ENCODE results near the gene ECE1.
"Not testable (repeated sequence)": the region's sequence is repeated elsewhere in the genome, so short reads cannot be mapped to it uniquely, and the experiment has no call there.

Gene ECE1

DNA sequence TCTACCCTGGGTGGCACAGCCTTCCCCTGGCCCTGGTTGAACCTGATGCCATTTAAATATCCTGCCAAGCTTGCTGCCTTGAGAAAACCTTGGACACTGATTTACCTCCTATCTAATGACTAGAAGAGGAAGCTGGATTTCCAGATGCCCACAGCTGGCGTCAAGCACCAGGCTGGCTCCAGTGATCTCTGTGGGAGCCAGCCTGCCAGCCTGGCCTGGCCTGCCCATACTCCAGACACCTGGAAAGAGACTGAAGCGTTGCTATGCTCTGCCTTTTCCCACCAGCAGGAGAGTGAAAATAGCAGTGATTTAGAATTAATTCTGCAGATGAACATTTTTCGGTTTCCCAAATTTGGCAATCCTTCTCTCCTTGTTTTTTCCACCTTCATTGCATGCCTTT is 102.0 kb downstream of the ECE1 start:
- H3K27me3 ChIP-seq (ENCODE audit: control insufficient read depth, insufficient read depth, low read length), result peaks cover 88% of the 10 kb centered on the region
- H3K4me1 ChIP-seq (ENCODE audit: control insufficient read depth, insufficient read depth, low read length), result no peaks in the 10 kb centered on the region
- no peak overlapping the region for H3K27ac ChIP-seq (ENCODE audit: low read depth, low read length)
- no peaks in the 10 kb centered on the region for H3K9me3 ChIP-seq (ENCODE audit: control insufficient read depth, insufficient read depth, low read depth, low read length)
- H3K36me3 ChIP-seq (ENCODE audit: control insufficient read depth, insufficient read depth, low read length), result no peaks in the 10 kb centered on the region
- H3K9ac ChIP-seq (ENCODE audit: low read length), result no peak overlapping the region
- H3K4me3 ChIP-seq (ENCODE audit: low read depth, low read length), result no peak overlapping the region

DNA sequence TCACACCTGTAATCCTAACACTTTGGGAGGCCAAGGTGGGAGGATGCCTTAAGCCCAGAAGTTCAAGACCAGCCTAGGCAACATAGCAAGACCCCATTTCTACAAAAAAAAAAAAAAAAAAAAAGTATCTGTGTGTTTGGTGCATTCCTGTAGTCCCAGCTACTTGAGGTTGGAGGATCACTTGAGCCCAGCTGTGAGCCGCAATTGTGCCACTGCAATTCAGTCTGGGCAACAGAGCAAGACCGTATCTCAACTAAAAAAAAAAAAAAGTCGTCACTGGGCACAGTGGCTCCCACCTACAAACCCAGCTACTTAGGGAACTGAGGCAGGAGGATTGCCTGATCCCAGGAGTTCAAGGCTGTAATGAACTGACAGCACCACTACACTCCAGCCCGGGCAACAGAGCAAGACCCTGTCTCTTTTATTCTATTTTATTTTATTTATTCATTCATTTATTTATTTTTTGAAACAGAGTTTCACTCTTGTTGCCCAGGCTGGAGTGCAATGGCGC is 105.0 kb downstream of the ECE1 start:
- peaks cover 76% of the 10 kb centered on the region for H3K27me3 ChIP-seq (ENCODE audit: control insufficient read depth, insufficient read depth, low read length)
- no peaks in the 10 kb centered on the region for H3K9me3 ChIP-seq (ENCODE audit: control insufficient read depth, insufficient read depth, low read depth, low read length)
- H3K9ac ChIP-seq (ENCODE audit: low read length), result no peak overlapping the region

DNA sequence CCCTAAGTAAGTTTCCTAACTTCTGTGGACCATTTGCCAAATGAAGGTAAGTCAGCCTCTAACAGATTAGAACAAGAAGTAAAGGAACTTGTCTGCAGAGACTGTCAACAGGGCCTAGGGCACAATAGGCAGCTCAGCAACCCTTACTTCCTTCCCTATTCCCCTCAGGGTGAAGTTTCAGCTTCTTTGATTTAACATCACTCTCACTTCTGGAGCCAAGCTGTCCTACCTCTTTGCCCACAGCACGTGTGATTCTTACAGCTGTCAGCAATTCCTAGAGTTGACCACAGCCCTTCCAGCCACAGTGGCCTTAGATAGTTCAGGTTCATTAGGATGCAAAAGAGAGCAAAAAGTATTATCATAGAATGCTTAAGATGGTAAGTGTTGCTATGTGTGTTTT is 106.0 kb downstream of the ECE1 start:
- Histone ChIP-seq H3K4me1 (ENCODE audit: control insufficient read depth, insufficient read depth, low read length) (no peaks in the 10 kb centered on the region), H3K4me3 (ENCODE audit: low read depth, low read length) (no peak overlapping the region), H3K36me3 (ENCODE audit: control insufficient read depth, insufficient read depth, low read length) (no peaks in the 10 kb centered on the region), H3K9me3 (ENCODE audit: control insufficient read depth, insufficient read depth, low read depth, low read length) (no peaks in the 10 kb centered on the region), H3K9ac (ENCODE audit: low read length) (no peak overlapping the region), H3K27me3 (ENCODE audit: control insufficient read depth, insufficient read depth, low read length) (peaks cover 66% of the 10 kb centered on the region), H3K27ac (ENCODE audit: low read depth, low read length) (no peak overlapping the region)

More for the DNA sequence above, 105.0 kb downstream of the ECE1 start:
- H3K27ac ChIP-seq (ENCODE audit: low read depth, low read length), result no peak overlapping the region
- no peaks in the 10 kb centered on the region for H3K36me3 ChIP-seq (ENCODE audit: control insufficient read depth, insufficient read depth, low read length)
- H3K4me1 ChIP-seq (ENCODE audit: control insufficient read depth, insufficient read depth, low read length), result no peaks in the 10 kb centered on the region
- no peak overlapping the region for H3K4me3 ChIP-seq (ENCODE audit: low read depth, low read length)

DNA sequence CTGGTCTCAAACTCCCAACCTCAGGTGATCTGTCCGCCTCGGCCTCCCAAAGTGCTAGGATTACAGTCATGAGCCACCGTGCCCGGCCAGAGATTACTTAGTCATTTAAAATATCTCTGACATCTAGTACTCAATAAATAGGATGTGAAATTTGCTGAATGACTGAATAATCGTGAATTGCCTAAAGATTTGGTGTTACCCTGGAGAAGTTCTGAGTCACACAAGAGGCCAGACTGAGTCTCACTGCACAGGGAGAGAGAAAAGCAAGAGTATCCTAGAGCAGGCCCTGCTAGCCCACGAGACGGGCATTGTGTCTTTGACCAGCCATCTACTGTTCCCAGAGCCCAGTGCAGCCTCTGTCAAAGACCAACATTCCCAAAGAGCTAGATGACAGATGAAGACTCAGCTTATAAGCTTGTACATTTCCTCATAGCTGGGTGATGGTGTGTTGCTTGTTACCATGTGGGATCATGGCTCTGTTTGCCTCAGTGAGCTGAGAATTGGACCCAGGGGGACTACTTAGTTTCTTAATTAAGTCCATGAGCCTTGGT is 108.0 kb downstream of the ECE1 start:
- H3K27me3 ChIP-seq (ENCODE audit: control insufficient read depth, insufficient read depth, low read length), result peaks cover 49% of the 10 kb centered on the region
- no peak overlapping the region for H3K9ac ChIP-seq (ENCODE audit: low read length)
- no peaks in the 10 kb centered on the region for H3K4me1 ChIP-seq (ENCODE audit: control insufficient read depth, insufficient read depth, low read length)
- H3K4me3 ChIP-seq (ENCODE audit: low read depth, low read length), result no peak overlapping the region
- no peaks in the 10 kb centered on the region for H3K36me3 ChIP-seq (ENCODE audit: control insufficient read depth, insufficient read depth, low read length)
- no peaks in the 10 kb centered on the region for H3K9me3 ChIP-seq (ENCODE audit: control insufficient read depth, insufficient read depth, low read depth, low read length)
- H3K27ac ChIP-seq (ENCODE audit: low read depth, low read length), result no peak overlapping the region

DNA sequence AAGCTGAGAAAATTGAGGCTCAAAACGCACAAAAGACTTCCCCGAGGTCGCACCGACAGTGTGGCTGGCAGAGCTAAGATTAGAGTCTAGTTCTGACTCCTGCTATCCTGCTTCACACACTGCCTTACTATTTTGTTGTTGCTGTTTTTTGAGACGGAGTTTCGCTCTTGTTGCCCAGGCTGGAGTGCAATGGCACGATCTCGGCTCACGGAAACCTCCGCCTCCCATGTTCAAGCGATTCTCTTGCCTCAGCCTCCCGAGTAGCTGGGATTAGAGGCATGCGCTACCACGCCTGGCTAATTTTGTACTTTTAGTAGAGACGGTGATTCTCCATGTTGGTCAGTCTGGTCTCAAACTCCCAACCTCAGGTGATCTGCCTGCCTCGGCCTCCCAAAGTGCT is 112.0 kb downstream of the ECE1 start:
- not testable (repeated sequence) for H3K27ac ChIP-seq (ENCODE audit: low read depth, low read length); H3K9ac ChIP-seq (ENCODE audit: low read length); H3K36me3 ChIP-seq (ENCODE audit: control insufficient read depth, insufficient read depth, low read length); H3K4me1 ChIP-seq (ENCODE audit: control insufficient read depth, insufficient read depth, low read length); H3K4me3 ChIP-seq (ENCODE audit: low read depth, low read length); H3K9me3 ChIP-seq (ENCODE audit: control insufficient read depth, insufficient read depth, low read depth, low read length)
- H3K27me3 ChIP-seq (ENCODE audit: control insufficient read depth, insufficient read depth, low read length), result peaks cover 18% of the 10 kb centered on the region

DNA sequence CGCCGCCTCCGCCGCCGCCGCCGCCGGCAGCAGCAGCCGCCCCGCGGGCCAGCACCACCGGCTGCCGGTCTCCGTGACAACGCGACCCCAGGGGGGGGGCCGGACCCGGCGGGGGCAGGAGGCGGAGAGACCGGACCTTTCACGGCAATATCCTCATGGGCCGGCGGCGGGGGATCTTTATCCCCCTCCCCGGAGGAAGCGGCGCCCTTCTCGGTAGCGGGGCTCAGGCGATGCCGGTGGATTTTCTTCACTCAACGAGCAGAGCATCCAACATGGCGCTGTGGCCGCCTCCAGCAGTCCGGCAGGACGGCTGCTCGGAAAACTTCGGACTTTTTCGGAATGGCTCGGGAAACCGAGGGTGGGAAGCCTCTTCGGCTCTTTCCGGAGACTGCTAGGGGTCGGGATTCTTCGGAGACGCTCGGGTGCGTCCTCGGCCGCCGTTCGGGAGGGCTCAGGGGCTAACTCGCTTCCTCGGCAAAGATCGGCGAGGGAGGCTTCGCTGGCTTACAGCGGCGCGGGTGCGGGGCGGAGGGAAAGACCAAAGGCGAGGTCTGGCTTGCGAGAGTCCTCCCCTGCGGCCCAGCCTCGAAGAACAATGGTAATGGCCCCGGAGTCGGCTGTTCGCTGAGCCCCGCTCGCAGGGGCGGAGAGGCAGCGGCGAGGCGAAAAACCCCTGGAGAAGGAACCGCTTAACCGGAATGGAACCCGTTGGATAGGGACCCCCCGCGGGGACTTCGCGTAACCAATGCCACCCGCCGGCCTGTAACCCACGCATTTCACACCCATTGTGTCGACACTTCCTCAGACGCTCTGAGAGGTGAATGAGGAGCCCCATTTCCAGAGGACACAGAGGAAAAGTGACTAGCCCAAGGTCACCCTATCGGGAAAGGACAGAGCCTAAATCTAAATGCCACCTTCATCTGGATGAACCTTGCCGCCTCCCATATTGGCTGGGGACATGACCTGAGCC is 113.4 kb downstream of the ECE1 start, which contains the start of gene EIF4G3:
Gene EIF4G3 (minus strand): TSS at position 312 of the 970 bp plus-strand sequence. CDS start 174,155 bp downstream, outside the sequence.
- H3K9ac ChIP-seq (ENCODE audit: low read length), result peak within 1 kb of the TSS; percentile 83
- peaks cover 7% of the 10 kb centered on the region; the same call in 1 of the 2 replicates for H3K27me3 ChIP-seq (ENCODE audit: control insufficient read depth, insufficient read depth, low read length)
- peaks cover 3% of the 10 kb centered on the region for H3K36me3 ChIP-seq (ENCODE audit: control insufficient read depth, insufficient read depth, low read length)
- peak within 1 kb of the TSS; percentile 96 for H3K4me3 ChIP-seq (ENCODE audit: low read depth, low read length)
- no peaks in the 10 kb centered on the region for H3K9me3 ChIP-seq (ENCODE audit: control insufficient read depth, insufficient read depth, low read depth, low read length)
- peak within 1 kb of the TSS; percentile 82; the same call in 1 of the 2 replicates for H3K27ac ChIP-seq (ENCODE audit: low read depth, low read length)
- peaks cover 10% of the 10 kb centered on the region for H3K4me1 ChIP-seq (ENCODE audit: control insufficient read depth, insufficient read depth, low read length)

DNA sequence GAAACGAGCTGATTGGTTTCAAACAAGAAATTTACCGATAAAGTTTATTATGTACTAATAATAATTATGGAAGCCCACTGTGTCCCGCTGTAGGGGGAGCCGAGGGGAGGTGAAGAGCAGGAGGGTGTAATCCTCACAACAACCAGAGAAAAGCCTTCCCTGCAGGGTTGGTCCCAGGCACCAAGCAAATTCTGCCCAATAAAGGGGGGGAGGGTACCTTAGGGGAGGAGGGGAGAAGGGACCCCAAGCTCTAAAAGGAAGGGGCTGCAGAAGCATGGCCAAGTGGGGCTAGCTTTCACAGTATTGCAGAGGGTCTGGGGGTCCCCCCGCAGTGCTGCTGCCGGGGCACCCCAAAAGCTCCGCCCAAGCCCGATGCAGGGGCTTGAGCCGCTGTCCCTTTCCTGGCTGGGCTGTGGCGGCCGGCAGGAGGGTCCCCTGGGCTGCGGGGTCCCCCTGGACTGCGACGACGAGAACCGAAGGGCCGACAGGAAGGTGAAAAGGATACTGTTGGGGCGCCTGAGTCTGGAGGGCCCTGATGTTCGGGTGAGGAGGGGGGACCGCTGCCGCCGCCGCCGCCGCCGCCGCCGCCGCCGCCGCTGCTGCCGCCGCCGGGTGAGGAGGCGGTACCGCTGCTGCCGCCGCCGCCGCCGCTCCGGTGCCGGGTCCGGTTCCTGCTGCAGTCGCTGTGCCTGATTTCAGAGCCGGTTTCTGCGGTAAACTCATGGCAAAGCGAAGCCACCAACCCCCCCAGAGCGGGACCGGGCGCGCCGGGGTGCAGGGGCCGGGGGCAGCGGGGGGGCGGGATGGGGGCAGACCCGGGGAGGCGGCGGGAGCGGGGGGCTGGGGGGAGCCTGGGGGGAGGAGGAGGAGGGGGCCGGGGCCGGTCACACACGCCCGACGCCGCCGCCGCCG is 114.3 kb downstream of the ECE1 start:
- Histone ChIP-seq H3K27ac (ENCODE audit: low read depth, low read length) (peak overlapping the region; percentile 82; the same call in 1 of the 2 replicates), H3K4me1 (ENCODE audit: control insufficient read depth, insufficient read depth, low read length) (peaks cover 10% of the 10 kb centered on the region), H3K9me3 (ENCODE audit: control insufficient read depth, insufficient read depth, low read depth, low read length) (no peaks in the 10 kb centered on the region), H3K36me3 (ENCODE audit: control insufficient read depth, insufficient read depth, low read length) (peaks cover 3% of the 10 kb centered on the region), H3K9ac (ENCODE audit: low read length) (peak overlapping the region; percentile 83), H3K27me3 (ENCODE audit: control insufficient read depth, insufficient read depth, low read length) (peaks cover 4% of the 10 kb centered on the region; the same call in 1 of the 2 replicates), H3K4me3 (ENCODE audit: low read depth, low read length) (peak overlapping the region; percentile 96)

DNA sequence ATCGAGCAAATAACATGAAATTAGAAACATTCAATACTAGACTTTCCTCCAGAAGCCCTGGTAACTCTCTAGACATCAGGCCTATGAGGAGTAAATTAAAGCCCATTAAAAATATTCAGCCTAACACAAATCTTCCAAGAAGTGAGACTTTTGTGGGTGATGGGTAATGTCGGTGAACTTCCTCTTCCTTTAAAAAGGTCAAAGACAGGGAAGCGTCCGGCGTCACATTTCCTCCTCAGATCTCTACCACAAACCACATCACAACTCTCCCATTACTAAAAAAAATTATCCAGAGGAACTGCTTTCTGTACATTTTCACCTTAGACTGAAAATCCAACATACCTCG is 115.0 kb downstream of the ECE1 start:
- H3K27me3 ChIP-seq (ENCODE audit: control insufficient read depth, insufficient read depth, low read length), result 0 out of 2 replicates have a peak, but pooled peaks cover 3% of the 10 kb centered on the region
- H3K9ac ChIP-seq (ENCODE audit: low read length), result peak overlapping the region; percentile 83
- H3K36me3 ChIP-seq (ENCODE audit: control insufficient read depth, insufficient read depth, low read length), result peaks cover 7% of the 10 kb centered on the region
- no peaks in the 10 kb centered on the region for H3K9me3 ChIP-seq (ENCODE audit: control insufficient read depth, insufficient read depth, low read depth, low read length)
- H3K4me3 ChIP-seq (ENCODE audit: low read depth, low read length), result peak overlapping the region; percentile 96
- H3K4me1 ChIP-seq (ENCODE audit: control insufficient read depth, insufficient read depth, low read length), result peaks cover 10% of the 10 kb centered on the region
- no peak overlapping the region for H3K27ac ChIP-seq (ENCODE audit: low read depth, low read length)

DNA sequence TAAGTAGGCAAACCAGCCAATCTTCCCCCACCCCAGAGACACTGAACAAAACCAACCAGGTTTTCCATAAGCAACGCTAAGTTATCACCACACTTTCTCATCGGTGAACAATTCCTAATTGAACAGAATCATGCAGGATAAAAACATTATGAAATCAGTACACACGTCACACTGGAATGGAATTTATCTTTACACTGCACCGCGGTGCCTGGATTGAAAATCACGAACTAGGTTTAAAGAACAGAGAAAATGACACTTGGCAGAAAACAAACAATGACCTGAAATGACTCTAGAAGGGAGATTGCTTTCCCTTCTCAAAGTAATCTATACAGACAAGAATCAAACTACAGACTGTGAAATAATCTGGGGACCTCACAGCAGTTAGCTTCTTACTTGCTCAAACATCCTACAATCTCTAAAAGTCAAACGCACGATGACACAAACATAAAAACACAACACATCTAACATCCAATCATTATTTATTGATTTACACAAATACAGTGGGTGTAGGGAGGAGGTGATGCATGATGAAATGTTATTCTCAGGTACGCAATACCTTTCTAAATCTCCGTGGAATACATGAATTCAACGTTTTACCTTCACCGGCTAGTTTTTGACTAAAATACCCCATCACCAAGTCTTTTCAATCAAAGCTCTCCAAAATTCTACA is 115.5 kb downstream of the ECE1 start:
- Histone ChIP-seq H3K4me1 (ENCODE audit: control insufficient read depth, insufficient read depth, low read length) (peaks cover 10% of the 10 kb centered on the region), H3K27me3 (ENCODE audit: control insufficient read depth, insufficient read depth, low read length) (0 out of 2 replicates have a peak, but pooled peaks cover 3% of the 10 kb centered on the region), H3K36me3 (ENCODE audit: control insufficient read depth, insufficient read depth, low read length) (peaks cover 9% of the 10 kb centered on the region), H3K27ac (ENCODE audit: low read depth, low read length) (no peak overlapping the region), H3K9me3 (ENCODE audit: control insufficient read depth, insufficient read depth, low read depth, low read length) (no peaks in the 10 kb centered on the region), H3K4me3 (ENCODE audit: low read depth, low read length) (peak overlapping the region; percentile 96), H3K9ac (ENCODE audit: low read length) (peak overlapping the region; percentile 83)

DNA sequence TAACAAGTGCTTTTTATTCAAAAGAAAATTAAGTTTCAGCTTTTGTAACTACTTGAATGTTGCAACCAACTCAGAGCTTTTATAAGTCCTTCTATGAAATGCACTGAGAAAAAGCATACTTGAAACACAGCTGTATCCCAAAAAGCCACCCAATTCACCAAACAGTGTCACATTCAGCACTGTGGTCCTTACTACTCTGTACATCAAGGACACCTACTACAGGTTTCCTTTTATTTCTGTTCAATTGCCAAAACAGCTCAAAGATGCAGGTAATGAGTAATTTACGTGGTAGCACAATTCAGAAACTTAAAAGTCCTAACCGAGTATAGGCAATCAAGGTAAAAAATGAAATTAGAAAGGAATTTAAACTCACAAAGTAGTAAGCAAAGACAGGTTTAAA is 116.0 kb downstream of the ECE1 start:
- Histone ChIP-seq H3K27me3 (ENCODE audit: control insufficient read depth, insufficient read depth, low read length) (0 out of 2 replicates have a peak, but pooled peaks cover 3% of the 10 kb centered on the region), H3K27ac (ENCODE audit: low read depth, low read length) (no peak overlapping the region), H3K4me1 (ENCODE audit: control insufficient read depth, insufficient read depth, low read length) (peaks cover 10% of the 10 kb centered on the region), H3K4me3 (ENCODE audit: low read depth, low read length) (peak overlapping the region; percentile 96), H3K36me3 (ENCODE audit: control insufficient read depth, insufficient read depth, low read length) (peaks cover 13% of the 10 kb centered on the region), H3K9ac (ENCODE audit: low read length) (no peak overlapping the region), H3K9me3 (ENCODE audit: control insufficient read depth, insufficient read depth, low read depth, low read length) (no peaks in the 10 kb centered on the region)
